ENCODE results near the gene MECP2.

The MECP2 gene

DNA sequence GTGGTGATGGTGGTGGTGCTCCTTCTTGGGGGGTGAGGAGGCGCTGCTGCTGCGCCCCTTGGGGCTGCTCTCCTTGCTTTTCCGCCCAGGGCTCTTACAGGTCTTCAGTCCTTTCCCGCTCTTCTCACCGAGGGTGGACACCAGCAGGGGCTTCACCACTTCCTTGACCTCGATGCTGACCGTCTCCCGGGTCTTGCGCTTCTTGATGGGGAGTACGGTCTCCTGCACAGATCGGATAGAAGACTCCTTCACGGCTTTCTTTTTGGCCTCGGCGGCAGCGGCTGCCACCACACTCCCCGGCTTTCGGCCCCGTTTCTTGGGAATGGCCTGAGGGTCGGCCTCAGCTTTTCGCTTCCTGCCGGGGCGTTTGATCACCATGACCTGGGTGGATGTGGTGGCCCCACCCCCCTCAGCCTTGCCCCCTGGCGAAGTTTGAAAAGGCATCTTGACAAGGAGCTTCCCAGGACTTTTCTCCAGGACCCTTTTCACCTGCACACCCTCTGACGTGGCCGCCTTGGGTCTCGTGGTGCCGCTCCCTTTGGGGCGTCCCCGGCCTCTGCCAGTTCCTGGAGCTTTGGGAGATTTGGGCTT, 66.7 kb downstream of the MECP2 start:
- DNase-seq = no peak

DNA sequence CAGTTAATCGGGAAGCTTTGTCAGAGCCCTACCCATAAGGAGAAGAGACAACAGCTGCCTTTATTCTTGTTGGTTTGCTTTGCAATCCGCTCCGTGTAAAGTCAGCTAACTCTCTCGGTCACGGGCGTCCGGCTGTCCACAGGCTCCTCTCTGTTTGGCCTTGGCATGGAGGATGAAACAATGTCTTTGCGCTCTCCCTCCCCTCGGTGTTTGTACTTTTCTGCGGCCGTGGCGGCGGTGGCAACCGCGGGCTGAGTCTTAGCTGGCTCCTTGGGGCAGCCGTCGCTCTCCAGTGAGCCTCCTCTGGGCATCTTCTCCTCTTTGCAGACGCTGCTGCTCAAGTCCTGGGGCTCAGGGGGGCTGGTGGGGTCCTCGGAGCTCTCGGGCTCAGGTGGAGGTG, 67.3 kb downstream of the MECP2 start:
- DNase-seq = no peak

GRCh38 chrX:154029439-154029838, 68.1 kb downstream of the MECP2 start:
- no peak for DNase-seq

DNA sequence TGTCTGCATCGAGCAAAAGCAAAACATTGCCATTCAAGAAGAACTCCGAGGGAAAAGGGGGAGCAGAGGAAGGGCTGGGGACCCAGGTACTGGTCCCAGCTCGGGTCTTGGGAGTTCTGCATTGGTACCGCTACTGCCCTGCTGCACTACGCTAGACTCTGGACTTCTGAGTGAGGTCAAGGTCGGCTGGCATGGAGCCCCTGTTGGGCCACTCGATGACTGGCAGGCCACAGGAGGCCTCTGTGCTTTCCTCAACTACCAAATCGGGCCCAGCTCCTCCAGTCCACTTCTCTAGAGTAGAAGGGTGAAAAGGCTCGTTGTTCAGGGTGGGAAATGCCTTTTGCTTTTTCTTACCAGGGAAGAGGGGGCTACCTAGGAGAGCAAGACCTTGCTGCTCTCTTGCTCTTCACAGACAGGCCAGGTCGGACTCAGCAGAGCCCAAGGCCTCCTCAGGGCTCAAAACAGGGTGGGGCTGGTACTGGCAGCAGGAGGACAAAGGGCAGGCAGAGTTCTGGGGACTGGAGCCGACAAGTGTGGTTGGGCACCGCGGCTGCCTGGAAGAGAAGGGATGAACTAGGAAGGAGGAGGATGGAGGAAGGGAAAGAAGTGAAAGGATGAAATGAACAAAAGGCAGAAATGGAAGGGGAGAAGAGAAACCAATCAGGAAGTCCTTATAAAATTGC, 68.9 kb downstream of the MECP2 start:
- DNase-seq = no peak

GRCh38 chrX:154027986-154028385, 69.5 kb downstream of the MECP2 start:
- DNase-seq = no peak

DNA sequence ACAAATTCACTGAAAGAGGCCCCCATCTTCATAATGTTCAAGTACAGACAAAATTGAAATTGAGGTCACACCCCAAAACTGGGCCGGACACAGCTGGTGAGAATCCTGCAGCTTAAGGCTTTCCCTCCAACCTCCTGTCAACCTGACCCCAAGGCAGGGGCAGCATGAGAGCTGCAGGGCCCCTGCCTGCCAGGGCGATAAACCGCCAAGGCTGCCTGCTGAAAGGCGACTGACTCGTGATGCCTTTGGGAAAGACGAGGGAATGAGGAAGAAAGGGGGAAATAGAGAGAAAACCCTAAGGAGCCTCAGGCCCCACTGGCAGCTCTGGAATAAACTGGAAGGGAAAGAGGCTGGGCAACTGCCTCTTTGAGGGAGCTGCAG, 70.5 kb downstream of the MECP2 start:
- no peak for DNase-seq

DNA sequence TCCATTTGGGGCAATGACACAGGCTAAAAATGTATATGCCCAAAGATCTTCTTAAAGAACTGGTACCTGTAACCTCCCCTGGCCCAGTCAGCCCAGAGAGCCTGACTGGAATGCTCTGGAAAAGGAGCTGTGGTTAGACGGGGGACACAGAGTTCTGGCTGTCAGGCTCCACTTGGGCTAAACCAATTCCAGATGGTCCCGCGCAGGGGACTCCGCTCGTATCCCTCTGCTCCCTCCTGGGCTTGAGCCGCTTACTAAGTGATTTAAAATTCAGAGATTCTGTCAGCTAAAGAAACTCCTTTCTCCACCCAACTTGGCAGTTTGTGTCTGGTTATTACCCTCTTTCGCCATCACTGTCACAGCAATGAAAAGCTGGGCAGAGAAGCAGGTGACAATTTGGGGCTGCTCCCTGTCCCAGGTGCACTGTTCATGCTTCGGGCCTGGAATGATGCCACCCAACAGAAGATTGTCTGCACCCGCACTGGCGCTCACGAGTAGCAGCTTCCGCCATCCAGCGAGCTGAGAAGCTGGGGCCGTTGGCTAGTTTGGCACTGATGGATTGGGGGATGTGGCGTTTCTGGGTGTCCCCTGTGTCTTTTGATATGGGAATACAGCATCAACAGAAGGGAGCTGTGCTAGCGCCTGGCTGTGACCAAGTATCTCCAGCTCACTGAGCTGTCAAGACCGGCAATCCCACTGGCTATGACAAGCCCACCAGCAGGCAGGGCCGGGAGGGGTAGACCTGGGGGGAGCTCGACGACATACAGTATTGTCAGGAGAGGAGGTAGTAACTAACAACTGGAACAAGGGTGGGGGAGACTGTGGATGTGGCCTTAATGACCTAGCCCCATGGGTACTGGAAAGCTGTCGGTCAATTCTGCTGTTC, 71.1 kb downstream of the MECP2 start:
- no peak for DNase-seq

DNA sequence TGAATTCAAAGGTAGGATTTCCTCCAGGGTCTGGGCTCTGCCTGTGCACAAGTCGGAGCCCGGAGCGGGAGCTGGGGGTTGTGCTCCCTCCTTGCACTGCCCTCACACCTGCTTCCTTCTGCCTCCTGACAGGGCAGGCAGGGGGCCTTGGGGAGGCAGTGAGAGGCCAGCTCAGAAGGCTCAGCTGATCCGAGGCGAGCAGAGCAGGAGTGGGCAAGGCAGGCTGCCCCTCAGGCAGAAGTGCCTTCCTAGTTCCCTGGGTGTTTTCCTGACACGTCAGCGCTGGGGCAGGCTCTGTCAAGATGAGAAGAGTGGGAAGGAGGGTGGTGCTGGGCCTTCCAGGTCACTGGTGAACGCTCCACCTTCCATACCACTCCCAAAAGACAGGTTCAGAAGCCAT, 72.3 kb downstream of the MECP2 start:
- no peak for DNase-seq

GRCh38 chrX:154024271-154024670, 73.2 kb downstream of the MECP2 start:
- no peak for DNase-seq

- no peak for DNase-seq
These were observed 74.1 kb downstream of the MECP2 start for GRCh38 chrX:154023276-154024000.

- no peak for DNase-seq
These were observed 75.4 kb downstream of the MECP2 start for GRCh38 chrX:154022108-154022507.

GRCh38 chrX:154021131-154021611, 76.3 kb downstream of the MECP2 start:
- DNase-seq = no peak

DNA sequence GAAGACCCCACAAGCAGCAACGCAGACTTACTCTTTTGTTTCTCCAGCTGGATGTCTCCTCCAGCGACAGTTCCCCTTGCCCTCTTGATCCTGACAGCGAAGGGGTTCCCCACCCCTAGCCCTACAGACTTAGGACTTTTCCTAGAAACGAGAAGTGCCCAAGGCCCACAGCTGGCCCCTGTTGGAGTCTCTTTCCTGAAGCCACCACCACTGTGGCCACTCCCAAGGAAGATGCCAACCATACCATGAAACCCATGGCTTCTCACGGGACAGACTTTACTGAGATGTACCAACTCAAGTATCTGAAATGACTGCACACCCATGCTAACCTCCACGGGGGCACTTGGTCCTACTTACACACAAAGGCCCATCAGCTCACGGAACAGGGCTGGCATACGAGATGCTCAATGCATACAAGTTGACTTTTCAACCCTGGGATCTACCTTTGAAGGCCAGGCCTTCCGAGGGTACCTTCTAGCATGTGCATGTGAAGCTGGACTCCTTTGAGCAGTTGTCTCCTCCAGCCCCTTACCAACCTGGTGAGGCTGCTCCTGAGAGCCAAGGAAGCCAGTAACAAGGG, 76.9 kb downstream of the MECP2 start:
- no peak for DNase-seq

DNA sequence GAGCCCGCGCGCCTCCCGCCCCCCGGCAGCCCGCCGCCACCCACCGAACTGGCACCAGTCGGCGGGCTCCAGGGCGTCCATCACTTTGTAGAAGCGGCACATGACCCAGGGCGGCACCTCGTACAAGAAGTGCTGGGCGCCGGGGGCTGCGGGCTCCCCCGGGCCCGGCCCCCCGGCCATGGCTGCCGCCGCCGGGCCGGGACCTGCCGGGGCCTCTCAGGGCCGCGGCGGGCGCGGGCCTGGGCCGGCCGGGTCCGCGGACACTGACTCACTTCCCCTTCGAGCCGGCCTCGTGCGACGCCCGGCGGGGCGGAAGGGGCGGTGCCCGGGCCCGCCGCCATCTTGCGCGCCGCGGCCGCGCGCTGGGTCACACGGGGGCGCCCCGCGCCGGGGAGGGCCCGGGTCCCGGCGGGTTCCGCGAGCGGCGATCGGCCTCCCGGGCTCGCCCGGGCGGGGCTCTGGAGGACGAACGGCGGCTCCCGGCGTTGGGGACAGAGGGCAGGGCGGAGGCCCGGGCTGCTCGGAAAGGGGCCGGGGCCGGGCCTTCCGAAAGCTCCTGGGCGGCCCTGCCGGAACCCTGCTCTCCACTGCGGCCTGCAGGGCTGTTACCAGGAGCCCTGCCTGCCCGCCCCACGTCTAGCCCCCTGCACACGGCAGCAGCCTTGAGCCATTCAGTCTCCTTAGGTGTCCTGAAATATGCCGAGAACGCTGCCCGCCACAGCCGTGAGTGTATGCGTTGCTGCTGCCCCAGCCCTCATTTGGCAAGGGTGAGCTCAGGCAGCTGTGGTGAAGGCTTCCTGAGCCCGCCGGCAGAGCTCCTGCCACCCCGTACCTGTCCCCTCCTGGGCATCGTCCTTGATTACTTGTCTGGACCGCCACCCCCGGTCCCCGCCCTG, 77.6 kb downstream of the MECP2 start, which contains the start of gene IRAK1:
Gene IRAK1 (minus strand): TSS at position 270 of the 896 bp plus-strand sequence. CDS start 90 bp downstream, at position 180.
- no peak for DNase-seq

DNA sequence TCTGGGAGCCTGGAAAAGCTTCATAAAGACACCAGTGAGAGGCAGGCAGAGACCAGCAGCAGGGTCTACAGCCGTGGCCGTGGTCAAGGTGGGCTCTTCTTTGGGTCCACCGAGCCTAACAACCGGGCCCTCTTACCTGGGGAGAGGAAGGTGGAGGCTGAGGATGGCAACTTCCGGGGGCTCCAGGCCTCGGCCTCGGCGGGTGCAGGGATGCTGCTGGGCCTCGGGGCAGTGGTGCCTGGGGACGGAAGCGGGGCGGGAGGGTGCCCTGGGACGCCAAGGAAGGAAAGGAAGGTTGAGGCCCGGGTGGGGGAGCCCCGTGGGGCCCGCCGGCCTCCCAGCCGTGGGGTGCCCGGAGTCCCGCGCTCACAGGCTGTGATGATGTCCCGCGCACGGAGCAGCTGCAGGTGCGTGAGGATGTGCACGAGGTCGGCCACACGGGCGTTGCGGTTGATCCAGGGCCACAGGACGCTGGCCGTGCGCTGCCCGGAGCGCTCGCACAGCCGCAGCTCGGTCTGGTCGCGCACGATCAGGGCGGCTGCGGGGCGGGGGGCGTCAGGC, 78.4 kb downstream of the MECP2 start:
- DNase-seq = no peak

GRCh38 chrX:154018518-154019060, 78.9 kb downstream of the MECP2 start:
- no peak for DNase-seq

- DNase-seq = no peak
These were observed 79.6 kb downstream of the MECP2 start for GRCh38 chrX:154017766-154018517.

- DNase-seq = no peak
These were observed 81.0 kb downstream of the MECP2 start for GRCh38 chrX:154016366-154017076.

- DNase-seq = no peak
These were observed 81.8 kb downstream of the MECP2 start for GRCh38 chrX:154015581-154016264.

All from kidney glomerular epithelial cell (primary cell).